Stimulated activated CD4-positive, alpha-beta T cell treated with anti-CD3 and anti-CD28 coated beads, Interleukin-4, amount 100 ng/mL, for 1 hour (primary cell): Measurements from ENCODE around the gene DENND4B.
"Not testable (repeated sequence)": the region's sequence is repeated elsewhere in the genome, so short reads cannot be mapped to it uniquely, and the experiment has no call there.

ENCODE experiments used
- DNase-seq: peaks from one replicate; pipeline ENCODE4 v3.0.0-alpha.2; 2020

Gene DENND4B

DNA sequence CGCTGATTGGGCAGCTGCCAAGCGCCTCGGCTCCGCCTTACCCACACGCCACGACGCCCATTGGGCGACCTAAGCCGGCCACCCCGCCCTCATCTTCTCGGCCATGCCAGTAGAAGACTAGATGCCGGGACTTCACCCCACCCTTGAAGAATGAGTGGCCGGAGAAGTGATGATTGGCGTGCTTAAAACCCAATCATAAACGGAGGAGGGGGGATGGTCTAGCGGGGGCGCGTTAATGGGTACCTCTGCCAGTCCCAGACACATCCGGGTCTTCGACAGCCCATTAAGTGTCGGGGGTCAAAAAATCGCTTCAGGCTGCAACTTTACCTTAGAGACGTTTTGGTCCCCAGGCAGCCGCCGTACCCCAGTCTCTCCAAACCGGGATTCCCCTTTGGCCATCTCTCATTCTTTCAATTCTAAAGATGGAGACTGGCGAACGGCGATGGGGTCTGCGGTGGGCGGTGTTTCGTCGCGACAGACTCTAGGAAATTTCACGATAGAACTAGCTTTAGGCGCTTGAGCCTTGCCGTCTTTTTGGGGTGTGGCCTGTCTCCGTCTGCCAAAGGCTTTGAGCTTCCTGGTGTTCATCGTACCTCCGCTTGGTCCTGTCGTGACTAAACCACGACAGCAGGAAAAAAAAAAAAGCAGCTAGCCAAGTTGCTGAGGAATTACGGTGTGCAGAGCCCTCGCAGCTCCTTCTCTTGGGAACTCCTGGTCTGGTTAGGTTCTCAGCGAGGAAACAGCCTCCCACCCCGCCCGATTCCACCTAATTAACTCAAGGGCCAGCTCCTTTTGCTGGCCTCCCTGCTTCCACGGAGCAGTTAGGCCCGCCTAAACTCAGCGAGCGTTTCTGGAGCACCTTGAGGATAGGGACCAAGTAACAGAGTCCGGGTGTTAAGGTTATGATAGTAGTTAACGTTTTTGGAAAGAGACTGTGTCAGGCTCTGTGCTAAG is 23.3 kb downstream of the DENND4B start, which contains the start of gene GATAD2B:
TSS of gene GATAD2B (minus strand) at position 1 of the 954 bp plus-strand sequence. CDS start 94,625 bp downstream, outside the sequence.
- DNase-seq: peak; percentile 97

DNA sequence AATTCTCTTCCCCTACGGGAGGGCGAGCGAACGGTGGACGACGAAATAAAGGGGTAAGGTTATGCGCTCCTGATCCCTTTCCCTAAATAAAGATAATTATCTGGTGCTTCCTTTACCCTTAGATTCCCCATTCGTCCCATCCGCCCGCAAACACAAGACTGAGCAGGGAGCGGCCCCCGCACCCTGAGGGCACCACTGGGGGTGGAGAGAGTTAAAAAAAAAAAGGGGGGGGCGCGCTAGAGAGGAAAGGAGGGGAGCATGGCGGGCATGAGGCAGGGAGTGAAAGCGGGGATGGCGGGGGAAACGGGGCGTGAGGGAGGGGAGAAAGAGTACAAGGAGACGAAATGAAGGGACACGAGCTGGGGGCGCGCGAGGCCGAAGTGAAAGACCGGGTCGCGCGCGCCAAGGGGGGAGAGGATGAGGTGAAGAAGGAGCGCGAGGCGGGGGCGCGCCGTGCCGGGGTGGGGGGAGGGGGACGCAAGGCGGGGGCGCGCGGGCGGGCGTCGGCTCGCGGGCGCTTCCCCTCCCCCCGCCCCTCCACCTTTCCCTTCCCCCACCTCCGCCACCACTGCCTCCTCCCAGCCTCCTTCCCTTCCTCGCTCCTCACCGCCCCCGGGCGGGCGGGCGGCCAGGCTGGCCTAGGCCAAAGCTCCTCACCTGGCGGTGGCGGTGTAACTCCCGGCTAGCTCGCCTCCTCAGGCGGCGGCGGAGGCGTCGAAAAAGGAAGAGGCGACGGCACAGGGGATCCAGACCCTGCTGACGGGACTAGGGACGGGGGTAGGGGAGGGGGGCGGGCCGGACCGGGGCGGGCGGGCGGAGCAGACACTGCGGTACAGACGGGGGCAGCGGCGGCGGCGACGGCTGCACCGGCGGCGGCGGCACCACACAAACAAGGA is 24.2 kb downstream of the DENND4B start:
- DNase-seq: peak; percentile 69

DNA sequence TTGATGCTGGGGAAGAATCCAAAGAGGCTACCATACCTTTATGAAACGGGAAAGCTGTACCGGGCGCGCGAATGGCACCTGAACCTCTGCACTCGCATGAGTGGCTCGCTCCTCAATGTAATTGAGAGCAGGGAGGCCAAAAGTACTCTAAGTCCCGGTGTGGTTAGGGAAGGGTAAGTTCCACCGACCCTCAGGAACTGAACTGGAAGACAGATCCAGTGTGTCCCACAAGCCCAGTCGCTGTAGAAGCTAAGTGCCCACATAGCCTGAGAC is 24.8 kb downstream of the DENND4B start:
- no peak for DNase-seq

DNA sequence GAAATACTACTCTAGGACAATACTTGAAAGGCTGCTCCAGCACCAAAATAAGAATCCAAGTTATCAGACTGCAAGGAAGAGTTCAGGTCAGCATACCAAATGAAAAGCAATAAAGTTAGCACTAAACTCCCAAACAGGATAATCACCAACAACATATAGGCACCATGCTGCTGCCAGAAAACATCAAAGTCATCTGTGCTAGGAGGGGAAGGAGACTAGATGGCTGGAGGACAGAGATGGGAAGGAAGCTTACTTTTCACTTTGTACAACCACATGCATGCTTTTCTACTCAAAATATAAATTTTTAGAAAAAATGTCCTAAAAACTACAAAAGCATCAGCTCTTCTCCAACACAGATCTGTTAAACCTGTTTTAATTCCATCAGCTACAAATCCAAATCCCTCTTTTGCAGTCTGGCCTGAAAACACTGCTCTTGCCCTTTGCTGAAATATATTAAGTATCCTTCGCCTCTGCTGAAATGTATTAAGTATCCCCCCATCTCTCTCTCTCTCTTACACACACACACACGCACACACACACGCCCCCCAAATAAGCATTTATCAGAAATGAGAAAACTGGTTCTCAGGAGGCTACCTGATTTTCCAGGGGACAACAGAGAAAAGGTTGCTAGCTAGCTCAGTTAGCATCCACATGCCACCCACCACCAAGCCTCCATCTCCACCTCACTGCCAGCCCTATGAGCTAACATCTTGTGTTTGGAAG is 25.3 kb downstream of the DENND4B start:
- no peak for DNase-seq

DNA sequence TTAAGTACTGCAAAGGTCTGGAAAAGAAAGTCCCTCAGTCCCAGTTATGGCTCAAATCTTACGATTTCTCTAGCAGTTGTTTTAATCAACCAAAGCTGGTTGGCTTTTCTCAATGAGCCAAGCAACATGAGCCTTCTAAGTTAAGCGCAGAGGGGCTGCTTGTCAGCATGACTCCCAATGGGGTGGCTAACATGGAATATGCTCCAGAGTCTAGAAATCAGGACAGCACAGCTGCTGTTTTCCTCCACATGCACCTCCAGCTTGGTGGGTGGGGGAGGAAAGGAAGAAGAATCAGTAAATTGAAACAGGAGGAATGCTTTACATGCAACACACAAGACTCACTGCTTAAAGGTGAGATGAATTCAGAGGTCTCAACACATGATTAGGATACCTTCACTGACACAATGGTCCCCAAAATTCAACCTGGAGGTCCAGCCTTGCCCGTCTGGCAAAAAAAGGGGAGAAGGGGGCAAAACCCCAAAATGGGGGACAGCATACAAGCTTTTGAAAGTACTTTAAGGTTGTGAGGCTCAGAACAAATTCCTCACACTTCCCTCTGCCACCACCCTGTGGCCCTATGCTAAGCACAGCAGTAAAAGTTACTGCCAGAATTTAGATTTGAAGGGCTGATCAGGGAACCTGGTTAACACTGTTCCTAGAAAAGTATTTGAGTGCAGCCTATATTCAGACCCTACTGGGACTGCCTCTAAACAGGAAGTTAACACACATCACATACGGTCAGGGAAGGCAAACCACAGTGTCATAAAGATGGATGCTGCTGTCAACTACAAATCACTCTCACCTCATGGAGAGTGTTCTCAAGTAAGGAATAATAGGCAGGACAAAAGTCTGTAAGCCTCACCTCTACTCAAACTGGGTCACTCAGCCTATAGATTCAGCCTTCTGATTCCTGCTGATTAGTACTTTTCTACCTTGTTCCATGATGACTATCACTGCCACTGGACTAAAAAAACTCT is 26.4 kb downstream of the DENND4B start:
- no peak for DNase-seq

DNA sequence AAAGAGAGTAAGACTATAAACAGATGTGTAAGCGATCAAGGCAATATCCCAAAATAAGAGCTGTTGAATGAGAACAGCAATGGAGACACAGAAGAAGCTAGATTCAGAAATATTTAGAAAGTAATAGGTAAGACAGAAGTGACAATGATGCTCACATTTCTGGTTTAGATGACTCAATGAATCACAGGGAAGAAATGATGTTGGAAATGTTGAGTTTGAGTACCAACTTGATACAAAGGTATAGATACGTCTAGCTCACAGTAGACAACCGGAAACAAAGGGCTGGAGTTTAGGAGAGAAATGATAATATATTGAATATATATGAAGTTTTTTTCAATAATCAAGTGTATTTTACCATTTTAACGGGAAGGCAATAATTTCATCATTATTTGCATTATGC is 30.2 kb downstream of the DENND4B start:
- DNase-seq: no peak

DNA sequence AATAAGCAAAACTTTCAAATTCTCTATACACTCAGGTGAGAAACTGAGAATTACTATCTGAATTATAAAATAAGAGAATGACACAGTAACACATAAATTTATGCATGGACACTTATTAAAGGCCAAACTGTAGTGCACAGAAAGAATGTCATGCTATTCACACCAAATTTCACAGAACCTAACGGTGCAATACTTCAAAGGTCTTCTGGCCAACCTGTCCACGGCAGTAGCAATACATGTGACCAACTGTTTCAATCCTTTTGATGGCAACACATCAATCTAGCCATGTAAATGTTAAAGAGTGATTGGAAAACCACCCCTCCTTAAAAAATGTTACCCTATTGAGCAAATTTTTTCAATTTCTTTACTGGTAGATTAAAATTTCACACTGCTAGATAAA is 34.2 kb downstream of the DENND4B start:
- DNase-seq: no peak

DNA sequence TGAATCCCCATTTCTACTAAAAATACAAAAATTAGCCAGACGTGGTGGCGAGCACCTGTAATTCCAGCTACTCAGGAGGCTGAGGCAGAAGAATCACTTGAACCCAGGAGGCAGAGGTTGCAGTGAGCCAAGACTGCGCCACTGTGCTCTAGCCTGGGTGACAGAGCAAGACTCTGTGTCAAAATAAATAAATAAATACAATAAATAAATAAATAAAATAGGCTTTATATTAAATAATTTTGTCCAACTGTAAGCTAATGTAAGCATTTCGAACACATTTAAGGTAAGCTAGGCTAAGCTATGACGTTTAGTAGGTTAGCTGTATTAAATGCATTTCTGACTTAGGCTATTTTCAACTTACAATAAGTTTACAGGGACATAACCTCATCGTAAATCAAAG is 36.0 kb downstream of the DENND4B start:
- DNase-seq: not testable (repeated sequence)

DNA sequence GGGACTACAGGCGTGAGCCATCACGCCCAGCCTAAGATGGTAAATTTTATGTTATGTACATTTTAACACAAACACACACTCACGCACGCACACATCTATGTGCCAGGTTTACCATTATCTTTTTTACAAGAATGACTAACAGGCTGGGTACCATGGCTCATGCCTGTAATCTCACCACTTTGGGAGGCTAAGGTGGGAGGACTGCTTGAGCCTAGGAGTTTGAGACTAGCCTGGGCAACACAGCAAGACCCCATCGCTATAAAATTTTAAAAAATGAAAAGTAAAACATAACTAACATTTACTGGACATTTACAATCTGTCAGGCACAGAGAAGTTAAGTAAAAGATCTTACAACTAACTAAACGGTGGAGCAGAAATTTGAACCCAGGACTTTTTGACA is 38.4 kb downstream of the DENND4B start:
- no peak for DNase-seq

DNA sequence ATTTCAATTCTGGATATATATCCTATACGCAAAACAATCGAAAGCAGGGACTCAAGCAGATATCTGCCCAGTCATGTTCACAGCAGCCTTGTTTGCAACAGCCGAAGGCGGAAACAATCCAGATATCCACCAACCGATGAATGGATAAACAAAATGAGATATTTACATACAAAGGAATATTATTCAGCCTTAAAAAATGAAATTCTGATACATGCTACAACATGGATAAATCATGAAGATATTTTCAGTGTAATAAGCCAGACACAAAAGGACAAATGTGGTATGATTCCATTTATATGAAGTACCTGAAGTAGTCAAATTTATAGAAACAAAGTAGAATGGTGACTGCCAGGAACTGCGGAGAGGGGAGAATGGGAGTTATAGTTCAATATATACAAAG is 39.4 kb downstream of the DENND4B start:
- DNase-seq: no peak

DNA sequence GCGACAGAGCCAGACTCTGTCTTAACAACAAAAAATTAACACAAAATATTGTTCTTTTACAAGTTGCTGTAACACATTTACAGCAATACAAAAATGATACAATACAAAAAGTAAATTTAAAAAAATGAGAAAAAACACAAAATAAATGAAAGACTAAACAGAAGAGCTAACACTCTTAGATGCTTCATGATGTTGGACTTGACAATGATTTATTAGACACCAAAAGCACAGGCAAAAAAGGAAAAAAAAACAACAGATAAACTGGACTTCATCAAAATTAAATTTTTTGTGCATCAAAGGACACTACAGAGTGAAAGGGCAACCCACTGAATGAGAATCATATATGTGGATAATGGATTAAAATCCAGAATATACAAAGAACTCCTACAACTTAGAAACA is 40.1 kb downstream of the DENND4B start:
- no peak for DNase-seq

DNA sequence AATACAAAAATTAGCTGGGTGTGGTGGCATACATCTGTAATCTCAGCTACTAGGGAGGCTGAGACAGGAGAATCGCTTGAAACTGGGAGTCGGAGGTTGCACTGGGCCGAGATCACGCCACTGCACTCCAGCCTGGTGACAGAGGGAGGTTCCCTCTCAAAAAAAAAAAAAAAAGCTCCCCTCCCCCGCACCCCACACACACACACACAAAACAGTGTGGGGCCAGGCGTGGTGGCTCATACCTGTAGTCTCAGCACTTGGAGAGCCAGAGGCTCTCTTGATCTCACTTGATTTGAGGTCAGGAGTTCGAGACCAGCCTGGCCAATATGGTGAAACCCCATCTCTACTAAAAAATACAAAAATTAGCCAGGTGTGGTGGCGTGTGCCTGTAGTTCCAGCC is 40.6 kb downstream of the DENND4B start:
- not testable (repeated sequence) for DNase-seq

DNA sequence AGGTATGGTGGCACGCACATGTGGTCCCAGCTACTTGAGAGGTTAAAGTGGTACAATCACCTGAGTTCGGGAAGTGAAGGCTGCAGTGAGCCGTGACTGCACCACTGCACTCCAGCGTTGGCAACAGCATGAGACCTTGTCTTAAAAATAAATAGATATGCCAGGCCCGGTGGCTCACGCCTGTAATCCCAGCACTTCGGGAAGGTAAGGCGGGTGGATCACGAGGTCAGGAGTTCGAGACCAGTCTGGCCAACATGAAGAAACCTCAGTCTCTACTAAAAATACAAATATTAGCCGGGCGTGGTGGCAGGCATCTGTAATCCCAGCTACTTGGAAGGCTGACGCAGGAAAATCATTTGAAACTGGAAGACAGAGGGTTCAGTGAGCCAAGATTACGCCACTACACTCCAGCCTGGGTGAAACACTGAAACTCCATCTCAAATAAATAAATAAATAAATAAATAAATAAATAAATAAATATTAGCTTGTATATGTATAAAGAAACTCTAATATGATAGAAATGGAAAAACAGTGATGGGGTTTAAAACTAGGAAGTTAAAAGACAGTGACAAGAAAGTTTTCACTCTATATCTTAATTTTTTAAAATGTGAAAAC is 42.6 kb downstream of the DENND4B start:
- DNase-seq: no peak

DNA sequence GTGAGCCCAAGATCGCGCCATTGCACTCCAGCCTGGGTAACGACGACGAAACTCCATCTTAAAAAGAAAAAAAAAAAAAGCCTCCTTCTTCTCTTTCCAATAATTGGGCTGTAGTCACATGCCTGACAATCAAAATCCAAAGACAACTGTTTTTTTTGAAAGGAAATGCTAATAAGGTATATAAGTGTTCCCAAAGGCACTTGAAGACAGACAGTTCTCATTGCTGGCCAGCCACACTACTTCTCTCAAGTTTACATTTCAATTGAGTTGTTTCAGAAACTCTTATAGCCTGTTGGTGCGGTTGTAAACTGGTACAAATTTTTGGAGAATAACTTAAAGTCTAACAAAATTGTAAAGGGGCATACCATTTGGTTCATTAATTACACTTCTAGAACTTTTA is 47.0 kb downstream of the DENND4B start:
- no peak for DNase-seq

DNA sequence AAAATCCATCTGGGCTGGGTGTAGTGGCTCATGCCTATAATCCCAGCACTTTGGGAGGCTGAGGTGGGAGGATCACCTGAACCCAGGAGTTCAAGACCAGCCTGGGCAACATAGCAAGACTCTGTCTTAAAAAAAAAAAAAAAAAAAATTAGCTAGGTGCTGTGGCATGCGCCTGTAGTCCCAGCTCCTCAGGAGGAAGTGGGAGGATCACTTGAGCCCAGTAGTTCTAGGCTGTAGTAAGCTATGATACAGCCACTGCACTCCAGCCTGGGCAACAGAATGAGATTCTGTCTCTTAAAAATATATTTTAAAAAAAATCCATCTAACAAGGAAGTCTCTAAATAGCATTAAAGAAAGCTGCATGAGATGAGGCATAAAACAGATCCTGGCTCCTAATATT is 50.7 kb downstream of the DENND4B start:
- DNase-seq: not testable (repeated sequence)

DNA sequence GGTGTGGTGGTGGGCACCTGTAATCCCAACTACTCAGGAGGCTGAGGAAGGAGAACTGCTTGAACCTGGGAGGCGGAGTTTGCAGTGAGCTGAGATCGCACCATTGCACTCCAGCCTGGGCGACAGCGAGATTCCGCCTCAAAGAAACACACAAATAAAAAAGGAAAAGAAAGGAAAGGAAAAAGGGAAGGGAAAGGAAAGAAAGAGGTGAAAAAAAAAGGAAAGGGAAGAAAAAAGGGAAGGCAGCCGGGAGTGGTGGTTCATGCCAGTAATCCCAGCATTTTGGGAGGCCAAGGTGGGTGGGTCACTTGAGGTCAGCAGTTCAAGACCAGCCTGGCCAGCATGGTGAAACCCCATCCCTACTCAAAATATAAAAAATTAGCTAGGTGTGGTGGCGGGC is 55.5 kb downstream of the DENND4B start:
- DNase-seq: not testable (repeated sequence)

DNA sequence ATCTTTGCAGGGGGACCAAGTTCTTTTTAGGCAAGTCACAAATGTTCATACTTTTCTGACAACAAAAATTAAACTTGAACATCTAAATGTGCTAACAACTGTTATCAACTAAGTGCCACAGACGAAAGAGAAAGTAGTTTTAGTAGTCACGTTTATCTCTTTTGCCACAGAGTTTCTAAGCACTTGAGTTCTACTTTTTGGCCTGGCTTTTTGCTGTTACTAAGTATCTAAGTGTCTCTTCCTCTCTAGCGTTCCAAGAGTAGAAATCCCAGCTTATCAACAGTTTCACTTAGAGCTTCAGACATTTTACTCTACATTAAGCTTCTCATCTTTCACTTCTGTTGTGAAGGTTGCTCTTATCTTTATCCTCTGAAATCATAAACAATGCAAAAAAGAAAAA is 58.0 kb downstream of the DENND4B start:
- no peak for DNase-seq

DNA sequence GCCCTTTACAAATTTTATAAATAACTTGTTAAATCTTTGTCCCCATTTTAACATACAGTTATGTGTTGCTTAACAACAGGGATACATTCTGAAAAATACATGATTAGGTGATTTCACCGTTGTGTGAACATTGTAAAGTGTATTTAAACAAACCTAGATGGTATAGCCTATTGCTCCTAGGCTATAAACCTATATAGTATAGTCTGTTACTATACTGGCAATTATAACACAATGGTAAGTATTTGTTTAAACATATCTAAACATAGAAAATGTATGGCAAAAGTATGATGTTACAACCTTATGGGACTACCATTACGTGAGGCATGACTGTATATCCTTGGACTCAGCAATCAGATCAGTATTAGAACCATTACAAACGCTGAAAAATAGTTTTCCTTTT is 60.4 kb downstream of the DENND4B start:
- no peak for DNase-seq

DNA sequence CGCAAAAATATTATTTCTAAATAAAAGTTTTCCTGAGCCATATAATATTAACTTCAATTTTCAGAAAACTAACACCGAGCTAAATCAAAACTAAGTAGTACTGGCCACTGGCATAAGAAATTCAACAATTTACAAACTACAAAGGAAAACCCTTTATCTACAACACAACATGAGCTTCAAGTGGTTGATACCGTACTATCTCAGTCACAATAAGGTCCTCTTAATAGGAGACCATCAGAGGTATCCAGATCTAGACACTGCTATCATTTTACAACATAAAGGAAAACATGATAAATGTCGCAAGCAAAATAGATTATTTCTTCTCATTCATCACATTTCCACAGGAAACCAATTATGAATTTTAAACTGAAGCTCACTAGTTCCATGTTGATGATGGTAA is 63.3 kb downstream of the DENND4B start:
- DNase-seq: no peak

DNA sequence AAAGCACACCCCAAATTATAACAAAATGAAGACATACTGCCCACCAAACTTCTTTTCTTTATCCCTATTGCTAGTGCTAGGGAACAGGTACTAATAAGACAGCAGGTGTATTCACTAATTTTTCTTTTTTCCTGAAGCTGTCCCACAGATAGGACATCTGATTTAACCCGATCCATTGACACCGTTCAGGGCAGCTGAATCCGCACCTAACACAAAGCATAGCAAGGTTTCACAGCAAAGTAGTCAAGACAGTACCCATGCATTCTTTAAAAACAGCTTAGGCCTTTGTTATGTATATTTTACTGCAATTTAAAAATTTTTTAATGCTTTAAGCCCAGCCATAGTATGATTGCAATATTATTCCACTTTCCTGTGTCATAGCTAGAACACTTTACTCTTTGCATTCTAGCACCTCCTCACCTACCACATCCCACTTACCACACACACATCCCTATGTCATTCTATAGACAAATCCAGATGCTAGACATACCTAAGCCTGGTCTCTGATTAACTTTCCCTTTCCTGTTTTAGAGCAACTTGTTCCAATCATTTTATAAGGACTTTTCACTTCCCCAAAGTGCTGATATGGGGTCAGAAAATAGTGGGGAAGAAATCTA is 64.1 kb downstream of the DENND4B start:
- no peak for DNase-seq

DNA sequence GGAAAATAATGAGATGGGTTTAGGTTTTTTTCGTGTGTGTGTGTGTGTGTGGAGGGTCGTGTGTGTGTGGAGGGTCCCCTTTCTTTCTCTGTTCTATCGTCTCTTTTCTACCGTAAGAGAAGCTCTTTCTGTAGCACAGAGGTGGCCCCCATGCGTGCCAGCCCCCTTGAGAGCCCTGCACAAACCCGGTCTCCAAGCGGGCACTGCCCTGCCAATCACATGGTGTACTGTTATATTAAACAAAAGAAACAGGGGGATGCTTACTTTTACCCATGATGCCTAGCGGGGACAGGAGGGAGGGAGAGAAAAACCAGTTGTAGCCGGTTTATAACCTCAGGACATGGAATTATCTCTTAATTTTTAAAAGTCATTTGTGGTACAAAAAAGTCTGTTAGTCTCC is 64.8 kb downstream of the DENND4B start:
- no peak for DNase-seq
